ENCODE measurements around the gene CSNK2A1.

The CSNK2A1 gene

GRCh38 chr20:431012-431904 lies 112.3 kb downstream of the CSNK2A1 start:
- no peak overlapping the region for H2AFZ ChIP-seq (ENCODE audit: low read depth, low read length)
- H3K4me3 ChIP-seq (ENCODE audit: low read length): no peak overlapping the region
- H3K9me3 ChIP-seq (ENCODE audit: low read length): no peaks in the 10 kb centered on the region
- H3K27me3 ChIP-seq (ENCODE audit: insufficient read depth, low read length): no peaks in the 10 kb centered on the region
- no peaks in the 10 kb centered on the region for H3K4me1 ChIP-seq (ENCODE audit: insufficient read depth, low read length)
- peaks cover 46% of the 10 kb centered on the region for H3K36me3 ChIP-seq (ENCODE audit: insufficient read depth, low read length)

- Histone ChIP-seq H3K4me3 (ENCODE audit: low read length) (no peak overlapping the region), H2AFZ (ENCODE audit: low read depth, low read length) (no peak overlapping the region), H3K9me3 (ENCODE audit: low read length) (no peaks in the 10 kb centered on the region), H3K4me1 (ENCODE audit: insufficient read depth, low read length) (no peaks in the 10 kb centered on the region), H3K27me3 (ENCODE audit: insufficient read depth, low read length) (no peaks in the 10 kb centered on the region), H3K36me3 (ENCODE audit: insufficient read depth, low read length) (peaks cover 38% of the 10 kb centered on the region)
These were observed 113.2 kb downstream of the CSNK2A1 start for GRCh38 chr20:430091-430999.

GRCh38 chr20:428658-429200 lies 114.9 kb downstream of the CSNK2A1 start:
- Histone ChIP-seq H3K4me3 (ENCODE audit: low read length) (no peak overlapping the region), H3K36me3 (ENCODE audit: insufficient read depth, low read length) (peaks cover 41% of the 10 kb centered on the region)

GRCh38 chr20:427849-428657 lies 115.5 kb downstream of the CSNK2A1 start:
- H3K27me3 ChIP-seq (ENCODE audit: insufficient read depth, low read length): no peaks in the 10 kb centered on the region
- no peak overlapping the region for H3K4me3 ChIP-seq (ENCODE audit: low read length)
- no peak overlapping the region for H2AFZ ChIP-seq (ENCODE audit: low read depth, low read length)
- H3K4me1 ChIP-seq (ENCODE audit: insufficient read depth, low read length): no peaks in the 10 kb centered on the region
- no peaks in the 10 kb centered on the region for H3K9me3 ChIP-seq (ENCODE audit: low read length)
- H3K36me3 ChIP-seq (ENCODE audit: insufficient read depth, low read length): peaks cover 44% of the 10 kb centered on the region

More at GRCh38 chr20:428658-429200, 114.9 kb downstream of the CSNK2A1 start:
- Histone ChIP-seq H3K4me1 (ENCODE audit: insufficient read depth, low read length) (no peaks in the 10 kb centered on the region), H2AFZ (ENCODE audit: low read depth, low read length) (no peak overlapping the region), H3K27me3 (ENCODE audit: insufficient read depth, low read length) (no peaks in the 10 kb centered on the region), H3K9me3 (ENCODE audit: low read length) (no peaks in the 10 kb centered on the region)

GRCh38 chr20:427401-427800 lies 116.2 kb downstream of the CSNK2A1 start:
- Histone ChIP-seq H3K4me1 (ENCODE audit: insufficient read depth, low read length) (no peaks in the 10 kb centered on the region), H2AFZ (ENCODE audit: low read depth, low read length) (no peak overlapping the region), H3K27me3 (ENCODE audit: insufficient read depth, low read length) (no peaks in the 10 kb centered on the region), H3K4me3 (ENCODE audit: low read length) (no peak overlapping the region), H3K9me3 (ENCODE audit: low read length) (no peaks in the 10 kb centered on the region), H3K36me3 (ENCODE audit: insufficient read depth, low read length) (peaks cover 48% of the 10 kb centered on the region)

- H3K36me3 ChIP-seq (ENCODE audit: insufficient read depth, low read length): peaks cover 55% of the 10 kb centered on the region
- no peak overlapping the region for H2AFZ ChIP-seq (ENCODE audit: low read depth, low read length)
- H3K4me1 ChIP-seq (ENCODE audit: insufficient read depth, low read length): no peaks in the 10 kb centered on the region
- H3K4me3 ChIP-seq (ENCODE audit: low read length): no peak overlapping the region
- no peaks in the 10 kb centered on the region for H3K9me3 ChIP-seq (ENCODE audit: low read length)
- H3K27me3 ChIP-seq (ENCODE audit: insufficient read depth, low read length): no peaks in the 10 kb centered on the region
These were observed 117.0 kb downstream of the CSNK2A1 start for GRCh38 chr20:426566-426965.
